A549 (cell line): Measurements from ENCODE around the gene PPP2R5B.

ENCODE experiments used
- NR3C1 ChIP-seq: fragments of >200 bp; sonication (Bioruptor Twin); formaldehyde crosslinking; IDR thresholded peaks from 3 replicates; pipeline ENCODE4 v1.6.1; 2017
- TF ChIP-seq, protein P1 (sequence below): IDR thresholded peaks from 2 replicates; pipeline ENCODE4 v1.6.1; 2012
- TF ChIP-seq, protein P2 (sequence below): fragments of >200 bp; sonication (Bioruptor Twin); formaldehyde crosslinking; IDR thresholded peaks from 3 replicates; pipeline ENCODE4 v1.5.1; 2016
- TF ChIP-seq, protein P3 (sequence below): fragments of 250-450 bp; sonication (Bioruptor Pico); IDR thresholded peaks from 2 replicates; pipeline ENCODE4 v1.5.0; 2020; ENCODE audit warnings: low read depth, mild to moderate bottlenecking, moderate library complexity

GRCh38 chr11:64920124-64920523 lies 4.4 kb upstream of the PPP2R5B start:
- TF ChIP-seq, protein P1, sequence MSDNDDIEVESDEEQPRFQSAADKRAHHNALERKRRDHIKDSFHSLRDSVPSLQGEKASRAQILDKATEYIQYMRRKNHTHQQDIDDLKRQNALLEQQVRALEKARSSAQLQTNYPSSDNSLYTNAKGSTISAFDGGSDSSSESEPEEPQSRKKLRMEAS = no peak
- TF ChIP-seq, protein P2, sequence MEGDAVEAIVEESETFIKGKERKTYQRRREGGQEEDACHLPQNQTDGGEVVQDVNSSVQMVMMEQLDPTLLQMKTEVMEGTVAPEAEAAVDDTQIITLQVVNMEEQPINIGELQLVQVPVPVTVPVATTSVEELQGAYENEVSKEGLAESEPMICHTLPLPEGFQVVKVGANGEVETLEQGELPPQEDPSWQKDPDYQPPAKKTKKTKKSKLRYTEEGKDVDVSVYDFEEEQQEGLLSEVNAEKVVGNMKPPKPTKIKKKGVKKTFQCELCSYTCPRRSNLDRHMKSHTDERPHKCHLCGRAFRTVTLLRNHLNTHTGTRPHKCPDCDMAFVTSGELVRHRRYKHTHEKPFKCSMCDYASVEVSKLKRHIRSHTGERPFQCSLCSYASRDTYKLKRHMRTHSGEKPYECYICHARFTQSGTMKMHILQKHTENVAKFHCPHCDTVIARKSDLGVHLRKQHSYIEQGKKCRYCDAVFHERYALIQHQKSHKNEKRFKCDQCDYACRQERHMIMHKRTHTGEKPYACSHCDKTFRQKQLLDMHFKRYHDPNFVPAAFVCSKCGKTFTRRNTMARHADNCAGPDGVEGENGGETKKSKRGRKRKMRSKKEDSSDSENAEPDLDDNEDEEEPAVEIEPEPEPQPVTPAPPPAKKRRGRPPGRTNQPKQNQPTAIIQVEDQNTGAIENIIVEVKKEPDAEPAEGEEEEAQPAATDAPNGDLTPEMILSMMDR = no peak
- TF ChIP-seq NR3C1 = no peak
- TF ChIP-seq, protein P3, sequence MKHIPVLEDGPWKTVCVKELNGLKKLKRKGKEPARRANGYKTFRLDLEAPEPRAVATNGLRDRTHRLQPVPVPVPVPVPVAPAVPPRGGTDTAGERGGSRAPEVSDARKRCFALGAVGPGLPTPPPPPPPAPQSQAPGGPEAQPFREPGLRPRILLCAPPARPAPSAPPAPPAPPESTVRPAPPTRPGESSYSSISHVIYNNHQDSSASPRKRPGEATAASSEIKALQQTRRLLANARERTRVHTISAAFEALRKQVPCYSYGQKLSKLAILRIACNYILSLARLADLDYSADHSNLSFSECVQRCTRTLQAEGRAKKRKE (CRISPR knock-in tag) = no peak
